A549 (cell line): Measurements from ENCODE around the gene SUSD3.

Experiments used
- CHD2 ChIP-seq: fragments of 150-350 bp; IDR thresholded peaks from 2 replicates; pipeline ENCODE4 v1.6.1; 2014; ENCODE audit warnings: low read length; ENCODE audit not compliant: partially characterized antibody
- CTCF ChIP-seq: fragments of >200 bp; sonication (Bioruptor Twin); formaldehyde crosslinking; IDR thresholded peaks from 3 replicates; pipeline ENCODE4 v1.5.1; 2016

- TF ChIP-seq CTCF: no peak
- no peak for TF ChIP-seq CHD2
Observed at GRCh38 chr9:93022721-93023520, 35.6 kb upstream of the SUSD3 start.
